Measurements from ENCODE around the gene TM2D1. TPM values are rescaled to one million over a fixed set of nuclear protein-coding genes. Genes with fewer than 3 reads are reported as not detected.

TM2D1 gene
- 26.4 and 26.9 TPM in 2 replicates for polyA plus RNA-seq (2013)

- peaks cover 6% of the 10 kb centered on the region for H3K79me2 ChIP-seq (ENCODE audit: control insufficient read depth, insufficient read depth, low read length, poor library complexity)
- H3K36me3 ChIP-seq (ENCODE audit: control insufficient read depth in 1 of 2, insufficient read depth in 2 of 2, low read length in 2 of 2): peaks cover 2 to 4% of the 10 kb centered on the region in 2 experiments
- peak within 1 kb of the TSS; percentile 25 for H3K27ac ChIP-seq (ENCODE audit: low read depth, low read length)
- H2BK120ac ChIP-seq (ENCODE audit: insufficient read depth, low read length, poor library complexity): peak within 1 kb of the TSS; percentile 60
- peak within 1 kb of the TSS; percentile 95 for H4K8ac ChIP-seq (ENCODE audit: low read depth, low read length)
- H2AFZ ChIP-seq (ENCODE audit: insufficient read depth, low read length, poor library complexity): peak within 1 kb of the TSS; percentile 69
- peak within 1 kb of the TSS; percentile 89 for H3K4me3 ChIP-seq (ENCODE audit: low read depth, low read length)
- peak; percentile 84 to 89 for DNase-seq
- peak within 1 kb of the TSS; percentile 69 for H4K91ac ChIP-seq (ENCODE audit: low read depth, low read length)
- H3K4me1 ChIP-seq (ENCODE audit: control insufficient read depth in 1 of 2, insufficient read depth in 2 of 2, low read length in 2 of 2): peaks cover 0 to 4% of the 10 kb centered on the region in 2 experiments
- no peaks in the 10 kb centered on the region for H3K9me3 ChIP-seq (ENCODE audit: insufficient read depth, low read depth, low read length)
- WGBS (ENCODE audit: extremely low coverage, insufficient coverage, insufficient read length): no CpG with 5 or more reads among the region's 45 CpGs
- peak within 1 kb of the TSS; percentile 94 for H3K4ac ChIP-seq (ENCODE audit: low read depth, low read length)
- H3K79me1 ChIP-seq (ENCODE audit: low read length): peaks cover 7% of the 10 kb centered on the region
- peak within 1 kb of the TSS; percentile 93 for H3K14ac ChIP-seq (ENCODE audit: low read length)
- H2BK5ac ChIP-seq (ENCODE audit: low read depth, low read length, poor library complexity): peak within 1 kb of the TSS; percentile 51
- no peak within 1 kb of the TSS for H3K23ac ChIP-seq (ENCODE audit: low read length)
- peak within 1 kb of the TSS; percentile 95 for H3K9ac ChIP-seq (ENCODE audit: low read length)
- no peak within 1 kb of the TSS for H2BK12ac ChIP-seq (ENCODE audit: low read length)
- peak within 1 kb of the TSS; percentile 59 for H4K12ac ChIP-seq (ENCODE audit: low read depth, low read length)
- no peak within 1 kb of the TSS for H2AK5ac ChIP-seq (ENCODE audit: low read length)
- no peaks in the 10 kb centered on the region for H3K27me3 ChIP-seq (ENCODE audit: insufficient read depth, low read length)
- peak within 1 kb of the TSS; percentile 70 for H3K4me2 ChIP-seq (ENCODE audit: low read length)
- H3K18ac ChIP-seq (ENCODE audit: low read length): peak within 1 kb of the TSS; percentile 69
Observed at GRCh38 chr1:61724813-61725694, at the start of gene TM2D1. Gene TM2D1 (minus strand): TSS chr1:61725141. CDS start chr1:61725120, 21 bp downstream.

GRCh38 chr1:61770131-61770530 is 45.2 kb upstream of the TM2D1 start:
- Histone ChIP-seq H3K27me3 (ENCODE audit: insufficient read depth, low read length) (no peaks in the 10 kb centered on the region), H2BK5ac (ENCODE audit: low read depth, low read length, poor library complexity) (no peak overlapping the region), H2BK12ac (ENCODE audit: low read length) (no peak overlapping the region), H3K23ac (ENCODE audit: low read length) (no peak overlapping the region), H3K4me2 (ENCODE audit: low read length) (no peak overlapping the region), H3K79me1 (ENCODE audit: low read length) (no peaks in the 10 kb centered on the region), H3K4ac (ENCODE audit: low read depth, low read length) (no peak overlapping the region), H3K18ac (ENCODE audit: low read length) (no peak overlapping the region), H3K14ac (ENCODE audit: low read length) (no peak overlapping the region), H3K79me2 (ENCODE audit: control insufficient read depth, insufficient read depth, low read length, poor library complexity) (no peaks in the 10 kb centered on the region), H4K91ac (ENCODE audit: low read depth, low read length) (no peak overlapping the region), H2AFZ (ENCODE audit: insufficient read depth, low read length, poor library complexity) (no peak overlapping the region), H2BK120ac (ENCODE audit: insufficient read depth, low read length, poor library complexity) (no peak overlapping the region), H3K9ac (ENCODE audit: low read length) (no peak overlapping the region), H3K36me3 (ENCODE audit: control insufficient read depth in 1 of 2, insufficient read depth in 2 of 2, low read length in 2 of 2) (peaks cover 13 to 16% of the 10 kb centered on the region in 2 experiments), H3K4me1 (ENCODE audit: control insufficient read depth in 1 of 2, insufficient read depth in 2 of 2, low read length in 2 of 2) (no peaks in the 10 kb centered on the region), H4K8ac (ENCODE audit: low read depth, low read length) (no peak overlapping the region), H4K12ac (ENCODE audit: low read depth, low read length) (no peak overlapping the region), H3K4me3 (ENCODE audit: low read depth, low read length) (no peak overlapping the region), H3K9me3 (ENCODE audit: insufficient read depth, low read depth, low read length) (no peaks in the 10 kb centered on the region), H3K27ac (ENCODE audit: low read depth, low read length) (no peak overlapping the region), H2AK5ac (ENCODE audit: low read length) (no peak overlapping the region)
- no CpG with 5 or more reads among the region's 1 CpG for WGBS (ENCODE audit: extremely low coverage, insufficient coverage, insufficient read length)
- no peak for DNase-seq

- H2BK120ac ChIP-seq (ENCODE audit: insufficient read depth, low read length, poor library complexity): no peak overlapping the region
- no peak overlapping the region for H2AK5ac ChIP-seq (ENCODE audit: low read length)
- H3K27ac ChIP-seq (ENCODE audit: low read depth, low read length): no peak overlapping the region
- H3K79me1 ChIP-seq (ENCODE audit: low read length): no peaks in the 10 kb centered on the region
- H2BK12ac ChIP-seq (ENCODE audit: low read length): no peak overlapping the region
- no peak overlapping the region for H2AFZ ChIP-seq (ENCODE audit: insufficient read depth, low read length, poor library complexity)
- H3K79me2 ChIP-seq (ENCODE audit: control insufficient read depth, insufficient read depth, low read length, poor library complexity): peaks cover 4% of the 10 kb centered on the region
- H3K18ac ChIP-seq (ENCODE audit: low read length): no peak overlapping the region
- peaks cover 0 to 3% of the 10 kb centered on the region in 2 experiments for H3K36me3 ChIP-seq (ENCODE audit: control insufficient read depth in 1 of 2, insufficient read depth in 2 of 2, low read length in 2 of 2)
- H3K14ac ChIP-seq (ENCODE audit: low read length): no peak overlapping the region
- no peak overlapping the region for H4K91ac ChIP-seq (ENCODE audit: low read depth, low read length)
- no peaks in the 10 kb centered on the region for H3K9me3 ChIP-seq (ENCODE audit: insufficient read depth, low read depth, low read length)
- no peaks in the 10 kb centered on the region for H3K27me3 ChIP-seq (ENCODE audit: insufficient read depth, low read length)
- H2BK5ac ChIP-seq (ENCODE audit: low read depth, low read length, poor library complexity): no peak overlapping the region
- no peak overlapping the region for H3K4ac ChIP-seq (ENCODE audit: low read depth, low read length)
- no peak overlapping the region for H3K4me2 ChIP-seq (ENCODE audit: low read length)
- H3K4me1 ChIP-seq (ENCODE audit: control insufficient read depth in 1 of 2, insufficient read depth in 2 of 2, low read length in 2 of 2): no peaks in the 10 kb centered on the region
- H4K8ac ChIP-seq (ENCODE audit: low read depth, low read length): no peak overlapping the region
- H3K4me3 ChIP-seq (ENCODE audit: low read depth, low read length): no peak overlapping the region
- no CpG with 5 or more reads among the region's 2 CpGs for WGBS (ENCODE audit: extremely low coverage, insufficient coverage, insufficient read length)
- no peak overlapping the region for H3K23ac ChIP-seq (ENCODE audit: low read length)
- DNase-seq: peak; percentile 90 to 93
- H4K12ac ChIP-seq (ENCODE audit: low read depth, low read length): no peak overlapping the region
- no peak overlapping the region for H3K9ac ChIP-seq (ENCODE audit: low read length)
Observed at GRCh38 chr1:61757950-61758349, 33.0 kb upstream of the TM2D1 start.

- H3K4me1 ChIP-seq (ENCODE audit: control insufficient read depth in 1 of 2, insufficient read depth in 2 of 2, low read length in 2 of 2): no peaks in the 10 kb centered on the region
- no peak overlapping the region for H4K8ac ChIP-seq (ENCODE audit: low read depth, low read length)
- no peak overlapping the region for H3K27ac ChIP-seq (ENCODE audit: low read depth, low read length)
- no peaks in the 10 kb centered on the region for H3K27me3 ChIP-seq (ENCODE audit: insufficient read depth, low read length)
- whole genome bisulfite sequencing (ENCODE audit: extremely low coverage, insufficient coverage, insufficient read length): no CpG with 5 or more reads among the region's 3 CpGs
- H3K79me1 ChIP-seq (ENCODE audit: low read length): no peaks in the 10 kb centered on the region
- H2BK5ac ChIP-seq (ENCODE audit: low read depth, low read length, poor library complexity): no peak overlapping the region
- H3K14ac ChIP-seq (ENCODE audit: low read length): no peak overlapping the region
- no peak overlapping the region for H4K12ac ChIP-seq (ENCODE audit: low read depth, low read length)
- peaks cover 4% of the 10 kb centered on the region for H3K79me2 ChIP-seq (ENCODE audit: control insufficient read depth, insufficient read depth, low read length, poor library complexity)
- no peak overlapping the region for H3K18ac ChIP-seq (ENCODE audit: low read length)
- no peak overlapping the region for H3K4me3 ChIP-seq (ENCODE audit: low read depth, low read length)
- H3K36me3 ChIP-seq (ENCODE audit: control insufficient read depth in 1 of 2, insufficient read depth in 2 of 2, low read length in 2 of 2): peaks cover 0 to 3% of the 10 kb centered on the region in 2 experiments
- no peak overlapping the region for H2BK12ac ChIP-seq (ENCODE audit: low read length)
- H3K9me3 ChIP-seq (ENCODE audit: insufficient read depth, low read depth, low read length): no peaks in the 10 kb centered on the region
- H3K23ac ChIP-seq (ENCODE audit: low read length): no peak overlapping the region
- peak overlapping the region; percentile 55 for H3K4ac ChIP-seq (ENCODE audit: low read depth, low read length)
- H3K4me2 ChIP-seq (ENCODE audit: low read length): no peak overlapping the region
- no peak for DNase-seq
- no peak overlapping the region for H2BK120ac ChIP-seq (ENCODE audit: insufficient read depth, low read length, poor library complexity)
- H2AFZ ChIP-seq (ENCODE audit: insufficient read depth, low read length, poor library complexity): no peak overlapping the region
- no peak overlapping the region for H4K91ac ChIP-seq (ENCODE audit: low read depth, low read length)
- no peak overlapping the region for H2AK5ac ChIP-seq (ENCODE audit: low read length)
- H3K9ac ChIP-seq (ENCODE audit: low read length): no peak overlapping the region
Observed at GRCh38 chr1:61756773-61757172, 31.8 kb upstream of the TM2D1 start.

Measured in trophoblast cell (in vitro differentiated cells and primary cell).